H1 (cell line): ENCODE data around the gene ADM5. TPM values are rescaled to one million over a fixed set of nuclear protein-coding genes. Genes with fewer than 3 reads are reported as not detected.

ENCODE experiments used
- CTCF ChIA-PET: fragments of 300-600 bp; sonication (Branson Sonifier 250); formaldehyde crosslinking; loops from one replicate; lab custom pipeline; 2021; ENCODE audit not compliant: partially characterized antibody; lab: Charles Lee
- POLR2A ChIA-PET: fragments of 300-600 bp; sonication (Branson Sonifier 250); formaldehyde crosslinking; loops from one replicate; lab custom pipeline; 2021; ENCODE audit warnings: inconsistent platforms; ENCODE audit not compliant: partially characterized antibody; lab: Charles Lee
- DNase-seq, 2 experiments: peaks; one replicate each; pipeline versions ENCODE4 v3.0.0 to v3.0.0-alpha.2; 2010 to 2022; ENCODE audit warnings: low spot score in 2 of 2, low read depth in 1 of 2, mixed read lengths in 1 of 2
- FAIRE-seq: peaks from 2 replicates; lab custom pipeline; 2011; peaks lifted over from hg19 to GRCh38; lab: Jason Lieb, UNC
- H2AFZ ChIP-seq: 2 replicates; pipeline ENCODE4 v1.8.1; 2012; ENCODE audit warnings: low read length, inconsistent platforms
- H2AK5ac ChIP-seq: 2 replicates; pipeline ENCODE4 v1.6.1; 2013; ENCODE audit warnings: low read depth, low read length
- H2BK120ac ChIP-seq: replicated peaks from 2 replicates; pipeline ENCODE3; 2013; ENCODE audit warnings: low read depth, low read length, inconsistent platforms
- H2BK12ac ChIP-seq: 2 replicates; pipeline ENCODE4 v1.6.1; 2013; ENCODE audit warnings: low read depth, low read length
- H2BK15ac ChIP-seq: 2 replicates; pipeline ENCODE4 v1.6.1; 2013; ENCODE audit warnings: low read length
- H2BK20ac ChIP-seq: 2 replicates; pipeline ENCODE4 v1.6.1; 2013; ENCODE audit warnings: low read length
- H2BK5ac ChIP-seq: 2 replicates; pipeline ENCODE4 v1.6.1; 2013; ENCODE audit warnings: low read depth, low read length
- H3K14ac ChIP-seq: 2 replicates; pipeline ENCODE4 v1.6.1; 2013; ENCODE audit warnings: inconsistent platforms; ENCODE audit not compliant: insufficient read length
- H3K18ac ChIP-seq: 2 replicates; pipeline ENCODE4 v1.6.1; 2013; ENCODE audit warnings: low read length; ENCODE audit errors: extremely low read depth
- H3K23ac ChIP-seq: 2 replicates; pipeline ENCODE4 v1.6.1; 2013; ENCODE audit warnings: inconsistent platforms; ENCODE audit not compliant: insufficient read length
- H3K23me2 ChIP-seq: 2 replicates; pipeline ENCODE4 v1.6.1; 2013; ENCODE audit warnings: low read depth, low read length
- H3K27ac ChIP-seq: 2 replicates; pipeline ENCODE4 v1.6.1; 2011; ENCODE audit warnings: low read depth, low read length, inconsistent platforms
- H3K27me3 ChIP-seq, 4 experiments: replicated peaks in 1 of 4; 1 replicate in 1 of 4; 2 replicates in 3 of 4; pipeline versions ENCODE4 v1.6.1 to v1.8.1; 2011 to 2013; ENCODE audit warnings: low read length in 3 of 4, mild to moderate bottlenecking in 3 of 4, inconsistent platforms in 2 of 4, mixed read lengths in 2 of 4, moderate library complexity in 1 of 4; ENCODE audit not compliant: control insufficient read depth in 3 of 4, insufficient read depth in 3 of 4; ENCODE audit errors: extremely low read depth in 1 of 4
- H3K36me3 ChIP-seq, 4 experiments: 2 replicates each; pipeline versions ENCODE4 v1.6.1 to v1.8.1; 2011 to 2013; ENCODE audit warnings: mild to moderate bottlenecking in 4 of 4, low read length in 3 of 4, moderate library complexity in 2 of 4, control low read depth in 1 of 4, inconsistent platforms in 1 of 4; ENCODE audit not compliant: insufficient read depth in 4 of 4, control insufficient read depth in 2 of 4
- H3K4ac ChIP-seq: replicated peaks from 2 replicates; pipeline ENCODE3; 2013; ENCODE audit warnings: low read length, low read depth, mixed read lengths, inconsistent platforms; ENCODE audit not compliant: insufficient read length
- H3K4me1 ChIP-seq, 4 experiments: replicated peaks in 1 of 4; 1 replicate in 1 of 4; 2 replicates in 3 of 4; pipeline versions ENCODE4 v1.6.1 to v1.8.1; 2011 to 2013; ENCODE audit warnings: low read length in 3 of 4, inconsistent platforms in 2 of 4, mixed read lengths in 1 of 4; ENCODE audit not compliant: insufficient read depth in 4 of 4, control insufficient read depth in 3 of 4
- H3K4me2 ChIP-seq, 2 experiments: 2 replicates each; pipeline versions ENCODE4 v1.6.1 to v1.8.1; 2011 to 2013; ENCODE audit warnings: low read depth in 2 of 2, low read length in 2 of 2, control low read depth in 1 of 2, inconsistent platforms in 1 of 2, mild to moderate bottlenecking in 1 of 2; ENCODE audit not compliant: insufficient read depth in 1 of 2
- H3K4me3 ChIP-seq, 4 experiments: fragments of 200-600, 300-600 bp in 1 of 4; sonication (generic), shearing (Covaris generic), sonication (Bioruptor Twin) in 1 of 4; 2 replicates each; pipeline versions ENCODE4 v1.5.1 to v1.8.1; 2011 to 2016; ENCODE audit warnings: low read length in 4 of 4, low read depth in 3 of 4, control low read depth in 2 of 4, inconsistent platforms in 2 of 4, mild to moderate bottlenecking in 2 of 4, mixed read lengths in 1 of 4, moderate library complexity in 1 of 4; ENCODE audit not compliant: insufficient read depth in 2 of 4; ENCODE audit errors: extremely low read depth in 1 of 4
- H3K56ac ChIP-seq: replicated peaks from 2 replicates; pipeline ENCODE3; 2013; ENCODE audit warnings: low read depth, mild to moderate bottlenecking, mixed read lengths, low read length, inconsistent platforms; ENCODE audit not compliant: insufficient read length
- H3K79me1 ChIP-seq: 2 replicates; pipeline ENCODE4 v1.6.1; 2013; ENCODE audit warnings: low read depth, low read length, control low read depth
- H3K79me2 ChIP-seq, 2 experiments: 2 replicates each; pipeline versions ENCODE4 v1.6.1 to v1.8.1; 2012 to 2013; ENCODE audit warnings: low read length in 2 of 2, mild to moderate bottlenecking in 2 of 2, inconsistent platforms in 1 of 2; ENCODE audit not compliant: insufficient read depth in 2 of 2, control insufficient read depth in 1 of 2
- H3K9ac ChIP-seq, 4 experiments: replicated peaks in 1 of 4; 1 replicate in 1 of 4; 2 replicates in 3 of 4; pipeline versions ENCODE4 v1.6.1 to v1.8.1; 2011 to 2013; ENCODE audit warnings: low read depth in 3 of 4, low read length in 3 of 4, control low read depth in 2 of 4, mild to moderate bottlenecking in 2 of 4, moderate library complexity in 2 of 4, inconsistent platforms in 1 of 4; ENCODE audit errors: extremely low read depth in 1 of 4
- H3K9me3 ChIP-seq, 2 experiments: 2 replicates each; pipeline versions ENCODE4 v1.6.1 to v1.8.1; 2012 to 2013; ENCODE audit warnings: mild to moderate bottlenecking in 2 of 2, moderate library complexity in 2 of 2, control low read depth in 1 of 2, inconsistent platforms in 1 of 2, low read depth in 1 of 2, low read length in 1 of 2, mixed read lengths in 1 of 2; ENCODE audit not compliant: insufficient read depth in 2 of 2
- H4K20me1 ChIP-seq, 2 experiments: replicated peaks in 1 of 2; 2 replicates each; pipeline versions ENCODE3 to v1.8.1; 2011 to 2013; ENCODE audit warnings: inconsistent platforms in 2 of 2, low read length in 2 of 2, mild to moderate bottlenecking in 1 of 2; ENCODE audit not compliant: insufficient read depth in 2 of 2, control insufficient read depth in 1 of 2
- H4K5ac ChIP-seq: 2 replicates; pipeline ENCODE4 v1.6.1; 2013; ENCODE audit warnings: low read length, low read depth, mixed read lengths, inconsistent platforms; ENCODE audit not compliant: insufficient read length
- H4K8ac ChIP-seq: 2 replicates; pipeline ENCODE4 v1.8.0; 2013; ENCODE audit warnings: mild to moderate bottlenecking, moderate library complexity, low read length, inconsistent platforms; ENCODE audit not compliant: insufficient read depth; ENCODE audit errors: extremely low read depth
- H4K91ac ChIP-seq: replicated peaks from 2 replicates; pipeline ENCODE3; 2013; ENCODE audit warnings: low read length, mixed read lengths, inconsistent platforms; ENCODE audit not compliant: insufficient read length
- CTBP2 ChIP-seq: IDR thresholded peaks from 2 replicates; pipeline ENCODE4 v1.7.0; 2011; ENCODE audit warnings: borderline replicate concordance, mild to moderate bottlenecking, moderate library complexity, mixed read lengths, low read length; ENCODE audit not compliant: insufficient read depth, insufficient read length
- EGR1 ChIP-seq: IDR thresholded peaks from 2 replicates; pipeline ENCODE4 v1.6.1; 2011; ENCODE audit warnings: low read depth, low read length, borderline replicate concordance
- EP300 ChIP-seq, 2 experiments: IDR thresholded peaks; 1 replicate in 1 of 2; 2 replicates in 1 of 2; pipeline ENCODE4 v1.6.1; 2011 to 2012; ENCODE audit warnings: low read depth in 2 of 2, low read length in 2 of 2, mild to moderate bottlenecking in 2 of 2, borderline replicate concordance in 1 of 2, inconsistent platforms in 1 of 2, moderate library complexity in 1 of 2
- HDAC2 ChIP-seq, 2 experiments: fragments of 300-600 bp in 1 of 2; sonication (generic) in 1 of 2; IDR thresholded peaks; 2 replicates each; pipeline ENCODE4 v1.6.1; 2011 to 2012; ENCODE audit warnings: low read depth in 2 of 2, low read length in 2 of 2, mild to moderate bottlenecking in 2 of 2, moderate library complexity in 2 of 2, borderline replicate concordance in 1 of 2, inconsistent platforms in 1 of 2
- JUND ChIP-seq: IDR thresholded peaks from 2 replicates; pipeline ENCODE4 v1.6.1; 2011; ENCODE audit warnings: mild to moderate bottlenecking, improper control_type of control experiment, low read length
- PHF8 ChIP-seq: fragments of 200-600 bp; sonication (generic); conservative IDR thresholded peaks from 2 replicates; pipeline ENCODE4 v1.7.1; 2012; ENCODE audit warnings: low read depth, mild to moderate bottlenecking, inconsistent platforms, low read length, moderate library complexity
- RFX5 ChIP-seq: IDR thresholded peaks from 2 replicates; pipeline ENCODE4 v1.6.1; 2011; ENCODE audit warnings: low read depth, low read length, improper control_type of control experiment, borderline replicate concordance
- RNF2 ChIP-seq: fragments of 200-900, 300-1000 bp; sonication (generic); IDR thresholded peaks from 2 replicates; pipeline ENCODE4 v1.7.1; 2016; ENCODE audit warnings: borderline replicate concordance, low read depth, mild to moderate bottlenecking, antibody characterized with exemption, low read length; ENCODE audit not compliant: poor library complexity, severe bottlenecking; ENCODE audit errors: missing control alignments
- SIX5 ChIP-seq: IDR thresholded peaks from 2 replicates; pipeline ENCODE4 v1.6.1; 2011; ENCODE audit warnings: mild to moderate bottlenecking, low read depth, low read length
- SRF ChIP-seq: IDR thresholded peaks from 2 replicates; pipeline ENCODE4 v1.6.1; 2011; ENCODE audit warnings: mild to moderate bottlenecking, low read depth, low read length, moderate library complexity
- TAF1 ChIP-seq: IDR thresholded peaks from 2 replicates; pipeline ENCODE4 v1.6.1; 2011; ENCODE audit warnings: mild to moderate bottlenecking, low read depth, low read length
- ZNF274 ChIP-seq: IDR thresholded peaks from 2 replicates; pipeline ENCODE4 v1.7.0; 2012; ENCODE audit warnings: low read length, borderline replicate concordance; ENCODE audit errors: extremely low read depth
- WGBS, 2 experiments: shearing (Covaris generic) in 1 of 2; methylation state at CpG; one replicate each; pipeline versions ENCODE4 v1.1.6 to v1.1.7; 2013 to 2015; ENCODE audit warnings: low lambda C conversion rate in 2 of 2, mixed read lengths in 2 of 2, inconsistent platforms in 1 of 2, low coverage in 1 of 2, missing lambda C conversion rate in 1 of 2; ENCODE audit not compliant: insufficient replicate concordance in 2 of 2, insufficient coverage in 1 of 2, insufficient read length in 1 of 2; ENCODE audit errors: extremely low coverage in 1 of 2, missing lambda C conversion rate in 1 of 2; 5-methylcytosine and 5-hydroxymethylcytosine counted together
- polyA plus RNA-seq, 7 experiments: library from polyadenylated mRNA; depleted of rRNA in 3 of 7; stranded (reverse) in 5 of 7; unstranded in 2 of 7; fragments of >200 nt in 5 of 7; fragments of 200-250 nt in 2 of 7; gene quantifications; 1 replicate in 5 of 7; 2 replicates in 1 of 7; 4 replicates in 1 of 7; pipeline versions ENCODE4 v1.2.1 to v1.2.3, GENCODE V29; 2011 to 2013; ENCODE audit warnings: missing spikeins in 2 of 7, mixed read lengths in 2 of 7
- total RNA-seq: library from RNA; stranded (reverse); fragmentation: NEBNext Ultra II Directional; extraction: Animal tissue kit (Norgen Biotek cat#: 25700); gene quantifications from 2 replicates; pipeline ENCODE4 v1.2.1, GENCODE V29; 2021
- TF ChIP-seq, protein P1 (sequence below): IDR thresholded peaks from 2 replicates; pipeline ENCODE4 v1.6.1; 2011; ENCODE audit warnings: low read depth, mild to moderate bottlenecking, low read length; ENCODE audit not compliant: insufficient read depth

The ADM5 gene
- total and polyA plus RNA-seq, 2 of the 8 experiments (the other 6 are each of a cell fraction or from before 2014, with no cell fraction given), result 2.5 to 2.6 TPM

DNA sequence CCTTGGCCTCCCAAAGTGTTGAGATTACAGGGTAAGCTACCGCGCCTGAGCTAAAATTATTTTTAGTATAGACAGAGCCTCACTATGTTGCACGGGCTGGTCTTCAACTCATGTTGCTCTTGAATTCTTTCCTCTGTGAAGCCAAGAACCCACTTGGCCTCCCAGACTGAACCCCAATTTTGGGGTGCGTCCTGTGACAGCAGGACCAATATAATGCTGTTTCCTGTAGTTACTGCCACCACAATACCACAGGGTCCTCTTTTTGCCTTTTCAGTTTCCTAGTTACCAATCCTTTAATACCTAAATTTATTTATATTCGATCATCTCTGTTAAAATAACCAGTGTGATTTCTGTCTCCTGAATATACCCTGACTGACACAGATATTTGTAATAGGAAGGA lies 40.8 kb downstream of the ADM5 start:
- Histone ChIP-seq H3K9ac (no peak overlapping the region), H2AFZ (no peak overlapping the region), H4K20me1 (no peaks in the 10 kb centered on the region), H4K91ac (no peak overlapping the region), H3K56ac (no peak overlapping the region), H3K9me3 (no peaks in the 10 kb centered on the region), H2BK120ac (no peak overlapping the region), H4K8ac (no peak overlapping the region), H3K18ac (no peak overlapping the region), H2BK15ac (no peak overlapping the region), H3K4me1 (no peaks in the 10 kb centered on the region), H3K36me3 (no peaks in the 10 kb centered on the region), H3K79me1 (no peaks in the 10 kb centered on the region), H3K23me2 (no peaks in the 10 kb centered on the region), H4K5ac (no peak overlapping the region), H3K27ac (no peak overlapping the region), H3K79me2 (no peaks in the 10 kb centered on the region), H2BK12ac (no peak overlapping the region), H2BK5ac (no peak overlapping the region), H2BK20ac (no peak overlapping the region), H3K14ac (no peak overlapping the region), H3K4me2 (no peak overlapping the region), H3K23ac (no peak overlapping the region), H3K4ac (no peak overlapping the region), H3K4me3 (no peak overlapping the region), H2AK5ac (no peak overlapping the region), H3K27me3 (no peaks in the 10 kb centered on the region)
- no peak for DNase-seq
- no peak for FAIRE-seq
- POLR2A ChIA-PET, result interaction anchor here (1.4 to 1.5 kb wide), 2 partner anchors 14 to 40 kb away, joined by 3 to 4 read pairs; partner anchors contain the start of gene CPT1C
- CTCF ChIA-PET, result interaction anchor here (0.8 to 3.3 kb wide), 5 partner anchors 12 to 23 kb away, joined by 3 to 23 read pairs (median 3); no protein-coding TSS in a partner anchor
- 87% methylated on average over 5 of the region's 5 CpGs; no CpG with 5 or more reads in 1 of the 2 experiments for WGBS, 2 experiments
- no peak for TF ChIP-seq SRF
- TF ChIP-seq PHF8, result no peak
- no peak for TF ChIP-seq EP300 (IDR thresholded peaks at IDR 0.05; ENCODE audit: borderline replicate concordance in 1 of 2, low read depth in 2 of 2, low read length in 2 of 2)
- no peak for TF ChIP-seq EGR1
- TF ChIP-seq JUND, result no peak
- no peak for TF ChIP-seq RFX5
- no peak for TF ChIP-seq SIX5
- no peak for TF ChIP-seq ZNF274
- no peak for TF ChIP-seq TAF1
- no peak for TF ChIP-seq HDAC2 (IDR thresholded peaks at IDR 0.05; ENCODE audit: borderline replicate concordance in 1 of 2, low read depth in 2 of 2, low read length in 2 of 2)
- TF ChIP-seq RNF2, result no peak
- TF ChIP-seq, protein P1, sequence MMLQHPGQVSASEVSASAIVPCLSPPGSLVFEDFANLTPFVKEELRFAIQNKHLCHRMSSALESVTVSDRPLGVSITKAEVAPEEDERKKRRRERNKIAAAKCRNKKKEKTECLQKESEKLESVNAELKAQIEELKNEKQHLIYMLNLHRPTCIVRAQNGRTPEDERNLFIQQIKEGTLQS, result no peak
- TF ChIP-seq CTBP2, result no peak
